Measurements from ENCODE around the gene HYKK.
"Not testable (repeated sequence)": the region's sequence is repeated elsewhere in the genome, so short reads cannot be mapped to it uniquely, and the experiment has no call there.

Gene HYKK, protein sequence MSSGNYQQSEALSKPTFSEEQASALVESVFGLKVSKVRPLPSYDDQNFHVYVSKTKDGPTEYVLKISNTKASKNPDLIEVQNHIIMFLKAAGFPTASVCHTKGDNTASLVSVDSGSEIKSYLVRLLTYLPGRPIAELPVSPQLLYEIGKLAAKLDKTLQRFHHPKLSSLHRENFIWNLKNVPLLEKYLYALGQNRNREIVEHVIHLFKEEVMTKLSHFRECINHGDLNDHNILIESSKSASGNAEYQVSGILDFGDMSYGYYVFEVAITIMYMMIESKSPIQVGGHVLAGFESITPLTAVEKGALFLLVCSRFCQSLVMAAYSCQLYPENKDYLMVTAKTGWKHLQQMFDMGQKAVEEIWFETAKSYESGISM

DNA sequence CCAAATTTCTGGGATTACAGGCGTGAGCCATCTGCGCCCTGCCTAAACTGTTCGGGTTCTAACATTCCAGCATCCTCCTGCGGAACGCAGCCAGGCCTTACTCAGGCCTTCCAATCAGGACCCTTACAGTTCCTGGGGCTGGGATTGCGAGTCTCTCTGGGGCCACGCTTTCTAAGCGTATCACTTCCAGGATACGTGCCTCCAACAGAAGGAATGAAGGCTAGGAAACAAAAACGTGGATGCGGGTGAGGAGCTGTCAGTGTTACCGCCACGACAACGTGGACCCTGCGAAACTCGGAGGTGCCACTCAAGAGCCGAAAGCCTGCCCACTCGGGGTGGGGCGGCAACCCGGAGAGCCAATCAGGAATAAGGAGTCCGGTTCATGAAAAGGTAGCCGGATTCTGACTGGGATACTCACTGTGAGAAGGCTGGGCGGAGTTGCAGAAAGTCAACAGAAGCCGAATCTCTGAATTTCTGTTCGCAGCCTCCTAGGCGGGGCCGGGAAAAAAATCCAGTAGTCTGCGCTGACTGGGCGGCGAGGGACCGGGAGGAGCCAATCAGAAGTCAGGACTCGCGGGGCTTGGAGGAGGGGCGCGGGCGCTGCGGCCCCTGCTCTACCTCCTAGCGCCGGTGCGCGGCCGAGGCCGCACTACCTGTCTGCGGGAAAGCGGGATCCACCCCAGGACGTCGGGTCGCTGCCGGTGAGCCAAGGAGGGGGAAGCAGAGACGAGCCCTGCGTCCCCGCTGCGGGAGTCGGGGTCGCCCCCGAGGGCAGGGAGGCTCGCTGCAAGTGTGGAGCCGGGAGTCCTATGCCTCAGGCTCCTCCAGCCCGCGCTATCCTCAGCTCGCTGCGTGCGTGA, at the start of gene HYKK:
Gene HYKK, plus strand, starts transcription at position 607 of the 860 bp plus-strand sequence. CDS start 5,512 bp downstream, outside the sequence.
- peak; percentile 88 for DNase-seq (ENCODE audit: low read depth)
- H3K4me3 ChIP-seq (ENCODE audit: low read depth, low read length) = peak within 1 kb of the TSS; percentile 81

DNA sequence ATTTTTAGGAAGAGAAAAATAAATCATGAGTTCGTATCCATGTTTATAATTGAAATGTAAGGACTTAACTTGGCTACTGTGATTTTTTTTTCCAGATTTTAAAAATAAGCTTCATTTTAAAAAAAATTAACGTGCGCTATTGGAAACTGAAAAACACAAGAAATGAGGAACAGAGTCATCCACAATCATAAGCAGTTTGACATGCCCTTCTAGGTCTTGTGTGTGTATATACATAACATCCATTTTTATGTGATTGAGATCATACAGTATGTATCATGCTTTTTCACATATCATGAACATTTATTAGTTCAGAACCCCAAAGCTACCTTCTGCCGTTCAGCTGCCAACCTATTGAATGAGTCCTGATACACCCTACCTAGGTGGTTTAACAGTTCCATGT, 46.6 kb upstream of the HYKK start:
- no peak for DNase-seq (ENCODE audit: low read depth)
- no peak overlapping the region for H3K4me3 ChIP-seq (ENCODE audit: low read depth, low read length)

DNA sequence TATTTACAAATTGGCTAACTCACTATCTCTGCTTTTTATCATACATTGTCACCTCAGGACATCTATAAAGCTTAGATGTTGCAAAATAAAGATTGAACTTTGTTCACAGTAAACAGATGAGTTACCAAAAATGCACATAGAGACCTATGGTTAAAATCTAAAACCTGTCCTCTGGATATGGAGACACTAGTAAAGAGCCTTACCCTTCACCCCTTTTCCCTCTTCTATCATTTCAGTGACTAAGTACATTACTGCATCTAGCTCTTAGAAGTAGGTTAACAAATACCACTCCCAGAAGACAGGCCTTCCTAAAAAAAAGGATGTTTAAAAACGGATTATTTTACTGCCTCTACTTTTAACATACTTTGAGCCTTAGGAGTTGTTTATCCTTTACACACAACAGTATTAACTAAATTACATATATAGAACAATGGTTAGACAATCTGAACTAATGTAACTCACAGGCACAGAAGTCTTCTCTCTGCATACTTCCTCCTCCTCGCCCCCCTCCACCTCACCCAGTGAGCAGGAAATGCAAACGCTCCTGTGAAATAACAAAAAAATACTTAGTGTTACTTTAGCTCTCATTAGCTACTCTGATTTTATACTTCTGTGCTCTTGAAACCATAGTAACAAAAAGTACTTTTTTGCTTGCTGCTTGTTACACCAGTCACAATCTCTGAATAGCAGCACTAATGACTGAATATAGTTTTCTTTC, 46.0 kb upstream of the HYKK start:
- no peak for DNase-seq (ENCODE audit: low read depth)

DNA sequence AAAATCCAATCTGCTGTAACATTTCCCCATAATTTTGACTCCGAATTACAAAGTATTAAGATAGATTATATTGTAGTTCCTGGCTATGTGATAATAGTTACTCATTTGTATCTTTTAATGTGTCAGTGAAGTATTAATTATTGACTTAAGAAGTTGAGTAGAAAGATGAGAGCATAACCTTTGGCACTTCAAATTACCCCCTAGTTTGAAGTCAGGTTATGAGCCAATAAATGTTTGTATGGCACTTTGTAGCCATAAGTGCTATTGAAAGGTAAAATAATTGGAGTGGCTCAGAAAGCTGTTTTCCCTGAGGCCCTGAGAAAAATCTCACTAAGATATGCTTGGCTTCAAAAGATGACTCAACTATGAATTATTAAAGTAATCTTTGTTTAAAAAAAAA, 38.3 kb upstream of the HYKK start:
- H3K4me3 ChIP-seq (ENCODE audit: low read depth, low read length) = no peak overlapping the region
- no peak for DNase-seq (ENCODE audit: low read depth)

More for the DNA sequence above, 46.0 kb upstream of the HYKK start:
- no peak overlapping the region for H3K4me3 ChIP-seq (ENCODE audit: low read depth, low read length)

DNA sequence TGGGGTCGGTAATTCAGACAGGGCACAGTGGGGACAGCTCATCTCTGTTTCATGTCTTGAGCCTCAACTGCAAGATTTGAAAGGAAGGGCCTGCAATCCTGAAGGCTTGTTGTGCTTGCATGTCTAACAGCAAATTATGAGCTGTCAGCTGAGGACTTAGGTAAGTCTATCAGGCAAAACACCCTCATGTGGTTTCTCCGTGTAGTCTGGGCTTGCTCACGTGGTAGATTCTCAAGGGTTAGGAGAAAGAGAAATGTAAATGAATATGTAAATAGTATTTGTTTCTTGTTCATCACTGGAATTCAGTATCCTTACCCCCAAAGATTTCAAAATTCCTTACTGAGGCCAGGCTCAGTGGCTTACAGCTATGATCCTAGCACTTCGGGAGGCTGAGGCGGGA, 30.1 kb upstream of the HYKK start:
- H3K4me3 ChIP-seq (ENCODE audit: low read depth, low read length) = no peak overlapping the region
- no peak for DNase-seq (ENCODE audit: low read depth)

DNA sequence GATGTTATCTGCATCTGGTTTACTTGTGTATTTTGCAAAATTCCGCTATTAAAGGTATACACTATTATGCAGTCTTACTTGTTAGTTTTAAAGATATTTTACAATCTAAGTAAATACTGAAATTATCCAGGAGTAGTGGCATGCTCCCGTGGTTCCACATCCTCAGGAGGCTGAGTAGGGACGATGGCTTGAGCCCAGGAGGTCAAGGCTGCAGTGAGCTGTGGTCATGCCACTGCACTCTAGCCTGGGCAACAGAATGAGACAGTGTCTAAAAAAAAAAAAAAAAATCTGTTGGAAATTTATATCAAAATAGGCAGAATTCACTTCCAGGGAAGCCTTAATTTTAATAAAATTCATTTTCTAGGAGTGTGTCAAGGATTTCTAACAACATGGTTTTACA, 27.7 kb upstream of the HYKK start:
- DNase-seq (ENCODE audit: low read depth) = no peak
- H3K4me3 ChIP-seq (ENCODE audit: low read depth, low read length) = no peak overlapping the region

DNA sequence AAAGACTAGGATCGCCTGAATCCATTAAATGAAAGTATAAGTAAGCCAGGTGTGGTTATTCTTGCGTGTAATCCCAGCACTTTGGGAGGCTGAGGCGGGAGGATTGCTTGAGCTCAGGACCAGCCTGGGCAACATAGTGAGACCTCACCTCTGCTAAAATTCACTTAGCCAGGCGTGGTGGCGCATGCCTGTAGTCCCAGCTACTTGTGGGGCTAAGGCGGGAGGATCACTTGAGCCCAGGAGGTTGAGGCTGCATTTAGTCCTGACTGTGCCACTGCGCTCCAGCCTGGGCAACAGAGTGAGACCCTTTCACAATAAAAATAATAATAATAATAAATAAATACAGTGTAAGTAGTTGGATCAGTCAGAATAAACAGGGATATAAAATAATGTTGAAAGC, 25.5 kb upstream of the HYKK start:
- no peak overlapping the region for H3K4me3 ChIP-seq (ENCODE audit: low read depth, low read length)
- DNase-seq (ENCODE audit: low read depth) = no peak

DNA sequence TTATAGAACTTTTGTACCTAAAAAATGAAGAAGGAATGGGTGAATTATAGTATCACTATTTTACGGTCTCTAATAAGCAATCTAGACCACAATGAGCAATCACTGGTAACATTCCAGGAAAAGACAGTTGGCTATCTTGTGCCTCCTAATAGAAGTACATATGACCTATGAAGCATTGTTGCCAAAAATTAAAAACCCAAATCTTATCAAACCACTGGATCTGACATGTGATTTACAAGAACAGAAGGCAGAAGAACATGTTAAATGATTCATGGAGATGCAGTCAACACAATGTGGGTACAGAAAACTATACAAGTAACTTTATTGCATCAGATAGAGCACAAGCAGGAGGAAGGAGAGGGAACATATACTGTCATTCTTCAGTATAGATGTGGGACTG, 14.5 kb upstream of the HYKK start:
- peak; percentile 20 for DNase-seq (ENCODE audit: low read depth)
- H3K4me3 ChIP-seq (ENCODE audit: low read depth, low read length) = no peak overlapping the region

DNA sequence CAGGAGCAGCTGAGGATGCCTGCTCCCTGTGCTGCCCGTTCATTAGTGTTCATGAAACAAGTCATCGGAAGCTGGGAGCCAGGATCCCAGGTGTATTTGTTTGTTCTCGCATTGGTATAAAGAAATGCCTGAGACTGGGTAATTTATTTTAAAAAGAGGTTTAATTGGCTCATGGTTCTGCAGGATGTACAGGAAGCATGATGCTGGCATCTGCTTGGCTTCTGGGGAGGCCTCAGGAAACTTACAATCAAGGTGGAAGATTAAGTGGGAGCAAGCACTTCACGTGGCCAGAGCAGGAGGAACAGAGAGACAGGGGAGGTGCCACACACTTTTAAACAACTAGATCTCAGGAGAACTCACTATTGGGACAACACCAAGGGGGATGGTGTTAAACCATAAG, 5.5 kb upstream of the HYKK start:
- H3K4me3 ChIP-seq (ENCODE audit: low read depth, low read length) = no peak overlapping the region
- DNase-seq (ENCODE audit: low read depth) = no peak

DNA sequence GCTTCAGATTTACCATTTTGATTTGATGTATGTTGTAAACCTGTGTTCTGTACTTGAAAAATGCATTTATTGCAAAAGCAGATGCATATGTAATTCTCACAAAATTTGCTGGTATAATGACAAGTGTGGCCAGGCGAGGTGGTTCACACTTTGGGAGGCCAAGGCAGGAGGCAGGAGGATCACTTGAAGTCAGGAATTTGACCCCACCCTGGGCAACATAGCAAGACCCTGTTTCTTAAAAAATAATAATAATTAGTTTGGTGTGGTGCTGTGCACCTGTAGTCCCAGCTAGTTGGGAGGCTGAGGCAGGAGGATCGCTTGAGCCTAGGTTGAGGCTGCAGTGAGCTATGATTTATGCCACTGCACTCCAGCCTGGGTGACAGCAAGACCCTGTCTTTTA, 4.7 kb upstream of the HYKK start:
- H3K4me3 ChIP-seq (ENCODE audit: low read depth, low read length) = no peak overlapping the region
- DNase-seq (ENCODE audit: low read depth) = no peak

DNA sequence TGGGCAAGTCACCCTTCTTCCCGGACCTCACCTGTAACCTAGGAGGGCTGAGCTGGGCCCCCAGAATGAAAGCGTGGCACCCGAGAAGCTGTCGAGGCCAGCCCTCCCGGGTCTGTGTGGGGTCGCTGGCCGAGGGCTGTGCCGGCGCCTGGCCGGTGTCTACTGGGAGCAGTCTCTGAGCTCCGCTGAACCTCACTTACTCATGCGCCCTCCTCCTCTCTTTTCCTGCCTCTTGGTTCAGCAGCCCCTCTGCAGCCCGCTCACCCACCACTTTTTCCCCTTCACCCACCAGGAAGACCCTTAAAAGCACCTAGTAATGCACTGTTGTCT, 419 bp downstream of the HYKK start:
- DNase-seq (ENCODE audit: low read depth) = no peak
- peak overlapping the region; percentile 81 for H3K4me3 ChIP-seq (ENCODE audit: low read depth, low read length)

DNA sequence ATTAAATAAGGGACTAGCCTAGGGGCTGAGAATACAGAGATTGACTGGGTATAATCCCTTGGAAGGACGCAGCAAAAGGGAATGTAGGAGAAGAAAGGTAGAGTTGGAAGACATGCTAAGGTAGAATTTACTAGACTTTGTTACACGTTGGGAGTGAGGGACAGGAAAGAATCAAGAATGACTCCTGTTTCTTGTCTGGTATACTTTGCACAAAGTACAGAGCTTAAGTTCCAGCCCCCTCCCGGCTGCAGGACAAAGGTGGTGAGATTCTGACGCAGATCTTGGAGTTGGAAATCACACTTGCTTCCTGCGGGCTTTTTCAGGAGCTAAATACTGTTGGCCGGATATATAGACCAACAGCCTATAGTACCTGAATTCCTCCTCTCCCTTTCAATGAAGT, 895 bp downstream of the HYKK start:
- DNase-seq (ENCODE audit: low read depth) = no peak
- H3K4me3 ChIP-seq (ENCODE audit: low read depth, low read length) = peak overlapping the region; percentile 81

DNA sequence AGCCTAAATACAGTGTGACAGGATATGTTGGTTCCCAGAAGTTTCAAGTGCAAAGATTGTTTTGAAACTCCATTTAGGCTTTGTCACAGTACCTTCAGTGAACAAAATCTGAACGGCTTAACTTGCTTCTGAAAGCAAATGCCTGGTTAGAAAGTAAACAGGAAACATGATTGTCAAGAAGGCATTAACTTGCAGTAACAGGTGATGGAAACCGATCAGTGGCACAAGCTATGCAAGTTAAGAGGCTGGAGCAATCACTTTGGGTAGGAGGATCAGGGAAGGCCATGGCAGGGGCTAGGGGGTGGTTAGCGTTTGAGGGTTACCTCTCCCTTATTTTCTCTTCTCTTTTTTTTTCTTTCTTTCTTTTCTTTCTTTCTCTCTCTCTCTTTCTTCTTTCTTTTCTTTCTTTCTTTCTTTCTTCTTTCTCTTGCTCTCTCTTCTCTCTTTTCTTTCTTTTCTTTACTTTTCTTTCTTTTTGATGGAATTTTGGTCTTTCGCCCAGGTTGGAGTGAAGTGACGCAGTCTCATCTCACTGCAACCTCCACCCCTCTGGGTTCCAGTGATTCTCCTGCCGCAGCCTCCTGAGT, 2.4 kb downstream of the HYKK start:
- DNase-seq (ENCODE audit: low read depth) = no peak
- no peak overlapping the region for H3K4me3 ChIP-seq (ENCODE audit: low read depth, low read length)

DNA sequence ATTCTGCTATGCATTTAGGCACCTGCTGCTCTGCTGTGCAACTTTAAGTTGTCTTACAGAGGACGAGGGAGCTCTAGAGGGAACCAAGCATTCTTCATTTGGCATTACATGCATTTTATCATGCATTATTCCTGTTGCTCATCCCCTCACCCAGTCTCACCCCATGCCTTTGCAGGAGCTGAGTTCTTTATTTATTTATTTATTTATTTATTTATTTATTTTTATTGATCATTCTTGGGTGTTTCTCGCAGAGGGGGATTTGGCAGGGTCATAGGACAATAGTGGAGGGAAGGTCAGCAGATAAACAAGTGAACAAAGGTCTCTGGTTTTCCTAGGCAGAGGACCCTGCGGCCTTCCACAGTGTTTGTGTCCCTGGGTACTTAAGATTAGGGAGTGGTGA, 12.7 kb downstream of the HYKK start:
- H3K4me3 ChIP-seq (ENCODE audit: low read depth, low read length); DNase-seq (ENCODE audit: low read depth): not testable (repeated sequence)

DNA sequence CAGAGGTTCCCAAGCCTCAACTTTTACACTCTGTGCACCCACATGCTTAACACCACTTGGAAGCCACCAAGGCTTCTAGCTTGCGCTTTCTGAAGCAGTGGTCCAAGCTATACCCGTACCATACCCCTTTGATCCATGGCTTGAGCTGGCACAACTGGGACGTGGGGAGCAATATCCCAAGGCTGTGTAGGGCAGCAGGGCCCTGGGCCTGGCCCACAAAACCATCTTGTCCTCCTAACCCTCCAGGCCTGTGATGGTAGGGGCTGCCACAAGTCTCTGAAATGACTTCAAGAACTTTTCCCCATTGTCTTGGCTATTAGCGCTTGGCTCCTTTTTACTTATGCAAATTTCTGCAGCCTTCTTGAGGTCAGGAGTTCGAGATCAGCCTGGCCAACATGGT, 16.9 kb downstream of the HYKK start:
- no peak overlapping the region for H3K4me3 ChIP-seq (ENCODE audit: low read depth, low read length)
- DNase-seq (ENCODE audit: low read depth) = no peak

DNA sequence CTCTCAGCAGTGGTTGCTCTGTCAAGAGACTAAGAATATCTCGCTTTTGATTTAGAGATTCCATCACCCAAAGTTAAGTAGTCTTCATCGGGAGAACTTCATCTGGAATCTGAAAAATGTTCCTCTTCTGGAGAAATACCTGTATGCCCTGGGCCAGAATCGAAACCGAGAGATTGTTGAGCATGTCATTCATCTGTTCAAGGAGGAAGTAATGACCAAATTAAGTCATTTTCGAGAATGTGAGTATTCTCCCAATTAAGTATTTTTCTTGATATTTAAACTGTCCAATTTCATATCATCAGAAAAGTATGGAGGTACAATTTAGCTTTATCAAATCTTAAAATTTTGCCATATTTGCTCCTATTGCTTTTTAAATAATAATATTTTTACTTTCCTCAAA, 19.9 kb downstream of the HYKK start:
- no peak overlapping the region for H3K4me3 ChIP-seq (ENCODE audit: low read depth, low read length)
- no peak for DNase-seq (ENCODE audit: low read depth)

DNA sequence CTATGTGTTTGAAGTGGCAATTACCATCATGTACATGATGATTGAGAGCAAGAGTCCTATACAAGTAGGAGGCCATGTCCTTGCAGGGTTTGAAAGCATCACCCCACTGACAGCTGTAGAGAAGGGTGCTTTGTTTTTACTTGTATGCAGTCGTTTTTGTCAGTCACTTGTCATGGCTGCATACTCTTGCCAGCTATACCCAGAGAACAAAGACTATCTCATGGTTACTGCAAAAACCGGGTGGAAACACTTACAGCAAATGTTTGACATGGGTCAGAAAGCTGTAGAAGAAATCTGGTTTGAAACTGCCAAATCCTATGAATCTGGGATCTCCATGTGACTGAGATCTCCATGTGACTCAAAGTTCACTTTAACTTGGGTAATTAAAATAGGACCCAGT, 26.0 kb downstream of the HYKK start:
- H3K4me3 ChIP-seq (ENCODE audit: low read depth, low read length) = no peak overlapping the region
- no peak for DNase-seq (ENCODE audit: low read depth)

DNA sequence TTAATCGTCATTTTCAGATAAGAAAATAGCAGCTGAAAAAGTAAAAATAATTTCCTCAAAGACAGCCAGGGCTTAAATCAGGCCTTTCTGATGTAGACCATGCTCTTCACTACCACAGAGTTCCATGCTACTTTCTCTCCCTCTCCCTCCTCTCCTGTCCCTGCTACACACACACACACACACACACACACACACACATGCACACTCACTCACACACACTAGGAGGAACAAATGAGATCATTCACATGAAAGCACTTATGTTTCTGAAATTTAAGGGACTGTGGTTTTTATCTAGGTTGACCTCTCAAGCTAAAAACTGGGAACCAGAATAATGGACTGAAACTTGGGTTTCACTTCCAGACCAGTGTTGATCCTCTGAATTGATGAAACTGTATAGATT, 28.8 kb downstream of the HYKK start:
- no peak overlapping the region for H3K4me3 ChIP-seq (ENCODE audit: low read depth, low read length)
- peak; percentile 21 for DNase-seq (ENCODE audit: low read depth)

DNA sequence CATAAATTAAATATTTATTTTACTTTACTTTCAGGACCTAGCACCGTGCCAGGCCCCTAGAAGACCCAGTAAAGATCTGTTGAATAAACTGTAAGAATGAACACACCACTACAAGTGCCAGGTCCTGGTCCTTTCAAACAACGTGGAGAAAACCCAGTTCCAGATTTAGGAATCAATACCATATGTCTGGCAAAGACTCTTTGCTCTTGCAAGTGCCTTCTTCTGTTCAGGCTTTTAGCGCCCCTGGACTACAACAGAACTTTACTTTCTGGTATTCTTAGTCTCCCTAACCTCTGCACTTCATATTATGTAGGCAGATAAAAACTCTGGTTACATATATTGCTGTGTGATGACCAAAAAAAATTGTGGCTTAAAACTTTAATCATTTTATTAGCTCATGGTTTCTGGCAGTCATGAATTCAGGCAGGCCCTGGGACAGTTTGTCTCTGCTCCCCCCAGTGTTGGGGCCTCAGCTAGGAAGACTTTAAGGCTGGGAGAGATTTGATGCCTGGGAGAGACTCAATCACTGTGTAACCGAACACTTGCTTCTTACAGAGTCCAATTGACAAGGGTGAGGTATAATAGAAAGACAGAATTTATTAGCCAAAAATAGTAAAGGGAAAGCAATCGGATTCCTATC, 30.0 kb downstream of the HYKK start:
- no peak overlapping the region for H3K4me3 ChIP-seq (ENCODE audit: low read depth, low read length)
- DNase-seq (ENCODE audit: low read depth) = no peak

DNA sequence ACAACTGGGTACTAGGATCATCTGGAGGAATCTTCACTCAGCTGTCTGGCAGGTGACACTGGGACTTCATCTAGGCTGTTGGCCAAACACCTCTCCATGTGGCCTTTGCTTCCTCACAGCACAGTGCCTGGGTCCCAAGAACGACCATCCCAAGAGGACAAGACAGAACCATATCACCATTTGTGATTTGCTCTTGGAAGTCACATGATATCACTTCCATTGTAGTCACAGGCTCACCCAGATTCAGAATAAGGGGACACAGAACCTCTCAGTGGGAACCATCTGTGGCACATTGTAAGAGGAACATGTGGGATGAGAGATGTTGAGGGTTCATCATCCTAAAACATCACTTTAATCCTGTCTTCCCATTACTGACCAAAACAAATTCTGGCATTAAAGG, 31.0 kb downstream of the HYKK start:
- DNase-seq (ENCODE audit: low read depth) = no peak
- no peak overlapping the region for H3K4me3 ChIP-seq (ENCODE audit: low read depth, low read length)

Data from skeletal muscle cell (primary cell).